BE2C (cell line): ENCODE measurements around the gene HOMEZ.
A peak's percentile ranks its signal among the peaks of the same experiment; 100 is the strongest.

ENCODE experiments used
- DNase-seq: peaks from one replicate; pipeline ENCODE4 v3.0.0-alpha.2; 2020
- H3K27me3 ChIP-seq: fragments of 250-450 bp; sonication (Bioruptor Pico); 2 replicates; pipeline ENCODE4 v1.5.1; 2020; ENCODE audit warnings: mild to moderate bottlenecking
- H3K36me3 ChIP-seq: fragments of 250-450 bp; sonication (Bioruptor Pico); 2 replicates; pipeline ENCODE4 v1.5.1; 2020; ENCODE audit warnings: mild to moderate bottlenecking
- H3K4me1 ChIP-seq: fragments of 250-450 bp; sonication (Bioruptor Pico); 2 replicates; pipeline ENCODE4 v1.5.1; 2020
- H3K4me3 ChIP-seq: 2 replicates; pipeline ENCODE4 v1.5.1; 2011; ENCODE audit warnings: low read depth, low read length
- H3K9me3 ChIP-seq: fragments of 250-450 bp; sonication (Bioruptor Pico); 2 replicates; pipeline ENCODE4 v1.5.1; 2020
- CTCF ChIP-seq: IDR thresholded peaks from 2 replicates; pipeline ENCODE4 v1.5.1; 2012; ENCODE audit warnings: mild to moderate bottlenecking, low read depth, low read length

The HOMEZ gene

GRCh38 chr14:23300687-23301223, 14.8 kb upstream of the HOMEZ start:
- Histone ChIP-seq H3K4me1 (no peaks in the 10 kb centered on the region), H3K4me3 (peak overlapping the region; percentile 87), H3K36me3 (no peaks in the 10 kb centered on the region), H3K9me3 (no peaks in the 10 kb centered on the region), H3K27me3 (no peaks in the 10 kb centered on the region)
- no peak for TF ChIP-seq CTCF
- DNase-seq, result no peak

GRCh38 chr14:23299986-23300686, 14.2 kb upstream of the HOMEZ start:
- no peaks in the 10 kb centered on the region for H3K36me3 ChIP-seq
- H3K4me3 ChIP-seq, result peak overlapping the region; percentile 87
- H3K27me3 ChIP-seq, result no peaks in the 10 kb centered on the region
- H3K4me1 ChIP-seq, result no peaks in the 10 kb centered on the region
- no peak for TF ChIP-seq CTCF
- H3K9me3 ChIP-seq, result no peaks in the 10 kb centered on the region
- DNase-seq, result no peak

GRCh38 chr14:23299211-23299957, 13.5 kb upstream of the HOMEZ start:
- no peak overlapping the region for H3K4me3 ChIP-seq
- DNase-seq, result peak; percentile 46
- H3K36me3 ChIP-seq, result no peaks in the 10 kb centered on the region
- peaks cover 3% of the 10 kb centered on the region; the same call in 1 of the 2 replicates for H3K27me3 ChIP-seq
- TF ChIP-seq CTCF, result peak; percentile 52
- no peaks in the 10 kb centered on the region for H3K4me1 ChIP-seq
- H3K9me3 ChIP-seq, result no peaks in the 10 kb centered on the region

GRCh38 chr14:23297611-23298277, 11.8 kb upstream of the HOMEZ start:
- H3K9me3 ChIP-seq, result no peaks in the 10 kb centered on the region
- TF ChIP-seq CTCF, result no peak
- no peaks in the 10 kb centered on the region for H3K4me1 ChIP-seq
- H3K27me3 ChIP-seq, result peaks cover 12% of the 10 kb centered on the region
- DNase-seq, result no peak
- H3K4me3 ChIP-seq, result no peak overlapping the region
- no peaks in the 10 kb centered on the region for H3K36me3 ChIP-seq

GRCh38 chr14:23297096-23297495, 11.2 kb upstream of the HOMEZ start:
- no peaks in the 10 kb centered on the region for H3K36me3 ChIP-seq
- H3K4me1 ChIP-seq, result no peaks in the 10 kb centered on the region
- peaks cover 12% of the 10 kb centered on the region for H3K27me3 ChIP-seq
- no peak for DNase-seq
- no peaks in the 10 kb centered on the region for H3K9me3 ChIP-seq
- H3K4me3 ChIP-seq, result no peak overlapping the region
- no peak for TF ChIP-seq CTCF
